Mesodermal cell (in vitro differentiated cells): ENCODE measurements around the gene DAPK2.

Experiments used
- H3K27ac ChIP-seq: 2 replicates; pipeline ENCODE4 v1.7.0; 2013; ENCODE audit warnings: mild to moderate bottlenecking, low read depth, low read length, moderate library complexity; ENCODE audit not compliant: severe bottlenecking
- H3K36me3 ChIP-seq: 2 replicates; pipeline ENCODE4 v1.7.1; 2013; ENCODE audit warnings: mild to moderate bottlenecking, low read length, moderate library complexity; ENCODE audit not compliant: control insufficient read depth, insufficient read depth
- H3K4me1 ChIP-seq: one replicate; pipeline ENCODE4 v1.7.1; 2013; ENCODE audit warnings: mild to moderate bottlenecking, low read length; ENCODE audit not compliant: insufficient read depth, control insufficient read depth, poor library complexity, severe bottlenecking
- H3K4me3 ChIP-seq: 2 replicates; pipeline ENCODE4 v1.7.0; 2013; ENCODE audit warnings: low read length, control low read depth, mild to moderate bottlenecking; ENCODE audit not compliant: insufficient read depth, poor library complexity, severe bottlenecking; ENCODE audit errors: extremely low read depth
- H3K9me3 ChIP-seq: 2 replicates; pipeline ENCODE4 v1.7.1; 2013; ENCODE audit warnings: mild to moderate bottlenecking, low read length, moderate library complexity; ENCODE audit not compliant: control insufficient read depth
- WGBS, 2 experiments: methylation state at CpG; one replicate each; pipeline ENCODE4 v1.1.5; 2013; ENCODE audit warnings: missing lambda C conversion rate in 2 of 2; ENCODE audit not compliant: insufficient coverage in 2 of 2; 5-methylcytosine and 5-hydroxymethylcytosine counted together

Gene DAPK2

DNA sequence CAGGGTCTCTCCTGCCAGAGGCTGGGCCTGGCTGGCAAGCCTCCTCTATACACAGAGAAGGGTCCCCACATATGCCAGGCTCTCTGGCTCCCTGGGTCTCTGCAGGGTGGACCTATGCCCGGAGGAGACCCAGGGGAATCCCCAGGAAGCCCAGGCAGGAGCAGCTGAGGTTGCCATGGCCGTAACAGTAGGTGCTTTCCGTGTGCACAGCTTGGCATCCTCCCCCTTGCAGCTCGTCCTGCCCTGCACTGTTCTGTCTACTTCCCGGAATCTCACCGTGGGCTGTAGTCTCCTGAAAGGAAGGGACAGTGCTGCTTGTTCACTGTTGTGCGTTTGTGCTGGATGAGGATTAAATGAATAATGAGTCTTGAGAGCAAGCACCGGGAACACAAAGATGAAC is 47.8 kb downstream of the DAPK2 start:
- Histone ChIP-seq H3K4me3 (no peak overlapping the region), H3K9me3 (no peaks in the 10 kb centered on the region), H3K4me1 (peaks cover 7% of the 10 kb centered on the region), H3K36me3 (no peaks in the 10 kb centered on the region), H3K27ac (no peak overlapping the region)
- WGBS, 2 experiments = 75 to 85% methylated on average over 5 to 6 of the region's 8 CpGs

DNA sequence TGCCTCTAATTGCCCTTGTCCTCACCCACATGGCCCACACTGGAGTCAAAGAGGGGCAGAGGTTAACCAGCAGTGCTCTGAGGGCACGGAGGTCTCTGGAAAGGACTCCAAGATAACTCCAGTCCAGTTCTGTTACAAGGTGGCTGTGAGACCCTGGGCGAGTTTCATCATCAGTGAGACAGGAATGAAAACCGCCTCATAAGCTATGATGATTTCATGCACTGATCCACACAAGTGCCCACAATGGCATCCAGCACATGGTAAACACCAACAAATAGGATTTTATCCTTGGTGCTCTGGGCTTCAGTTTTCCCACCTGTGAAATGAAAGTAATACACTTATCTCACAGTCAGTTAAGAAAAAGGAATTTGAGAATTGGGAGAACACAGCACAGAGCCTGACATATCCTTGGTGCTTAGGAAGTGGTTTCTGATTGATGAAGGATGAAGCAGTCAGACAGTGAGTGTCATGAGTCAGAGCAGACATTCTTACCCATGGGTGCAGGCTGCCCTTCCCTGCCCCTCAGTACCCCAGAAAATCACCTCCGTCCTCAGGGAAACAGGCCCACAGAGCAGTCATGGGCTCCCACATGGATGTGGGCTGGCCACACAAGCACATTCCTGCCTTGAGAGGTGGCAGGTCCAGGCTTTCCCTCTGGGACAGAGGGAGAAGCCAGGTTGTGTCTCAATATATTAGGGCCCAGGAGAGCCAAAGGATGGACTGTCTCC is 48.4 kb downstream of the DAPK2 start:
- 95 to 100% methylated on average over 4 of the region's 4 CpGs for WGBS, 2 experiments
- Histone ChIP-seq H3K9me3 (no peaks in the 10 kb centered on the region), H3K4me3 (no peak overlapping the region), H3K36me3 (no peaks in the 10 kb centered on the region), H3K4me1 (peaks cover 7% of the 10 kb centered on the region), H3K27ac (no peak overlapping the region)

DNA sequence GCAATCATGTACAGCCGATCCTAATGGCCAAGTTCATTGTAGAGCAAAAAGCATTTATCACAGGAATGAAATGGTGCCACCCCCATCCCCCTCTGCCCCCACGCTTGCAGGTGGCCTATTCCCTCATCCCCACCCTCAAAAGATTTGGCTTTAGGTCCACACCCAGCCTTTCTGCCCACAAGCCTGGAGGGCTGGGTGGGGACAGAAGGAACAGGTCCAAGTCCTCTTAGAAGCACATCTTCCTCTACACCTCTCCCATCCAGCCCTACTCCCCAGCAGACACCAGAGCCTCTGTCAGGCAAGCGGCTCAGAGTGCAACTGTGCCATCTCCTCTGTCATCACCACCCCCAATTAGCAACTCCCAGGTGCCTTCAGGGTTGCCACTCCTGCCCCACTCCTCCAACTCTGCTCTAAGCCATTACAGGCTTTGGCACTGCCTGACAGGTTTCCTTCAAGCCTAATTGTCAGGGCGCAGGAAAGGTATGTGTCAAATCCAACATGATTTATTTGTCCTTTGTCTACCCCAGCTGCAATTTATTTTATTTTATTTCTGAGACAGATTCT is 49.4 kb downstream of the DAPK2 start:
- WGBS, 2 experiments = 90% methylated on average over 3 to 4 of the region's 4 CpGs

DNA sequence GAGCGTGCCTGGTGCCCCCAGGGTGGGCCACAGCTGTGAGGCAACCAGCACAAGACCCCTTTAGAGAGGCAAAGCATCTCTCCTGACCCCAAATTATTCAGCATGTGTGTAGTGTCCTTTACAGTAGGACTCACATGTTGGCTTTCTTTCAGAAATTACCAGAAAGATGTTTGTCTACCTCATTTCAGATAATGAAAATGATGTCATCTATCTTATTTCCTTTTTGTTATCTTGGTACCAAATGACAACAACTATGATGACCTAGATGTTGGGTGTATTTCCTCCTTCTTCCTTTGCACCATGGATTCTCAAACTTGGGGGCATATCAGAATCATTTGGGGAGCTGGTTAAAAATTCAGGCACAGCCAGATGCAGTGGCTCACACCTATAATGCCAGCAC is 50.5 kb downstream of the DAPK2 start:
- H3K36me3 ChIP-seq = no peaks in the 10 kb centered on the region
- H3K4me1 ChIP-seq = peaks cover 7% of the 10 kb centered on the region
- no peaks in the 10 kb centered on the region for H3K9me3 ChIP-seq
- H3K4me3 ChIP-seq = no peak overlapping the region
- WGBS, 2 experiments = 50 to 100% methylated on average over 1 of the region's 1 CpG
- H3K27ac ChIP-seq = no peak overlapping the region

More for the DNA sequence above, 49.4 kb downstream of the DAPK2 start:
- no peaks in the 10 kb centered on the region for H3K9me3 ChIP-seq
- H3K4me3 ChIP-seq = no peak overlapping the region
- no peaks in the 10 kb centered on the region for H3K36me3 ChIP-seq
- H3K27ac ChIP-seq = no peak overlapping the region
- H3K4me1 ChIP-seq = peaks cover 7% of the 10 kb centered on the region

DNA sequence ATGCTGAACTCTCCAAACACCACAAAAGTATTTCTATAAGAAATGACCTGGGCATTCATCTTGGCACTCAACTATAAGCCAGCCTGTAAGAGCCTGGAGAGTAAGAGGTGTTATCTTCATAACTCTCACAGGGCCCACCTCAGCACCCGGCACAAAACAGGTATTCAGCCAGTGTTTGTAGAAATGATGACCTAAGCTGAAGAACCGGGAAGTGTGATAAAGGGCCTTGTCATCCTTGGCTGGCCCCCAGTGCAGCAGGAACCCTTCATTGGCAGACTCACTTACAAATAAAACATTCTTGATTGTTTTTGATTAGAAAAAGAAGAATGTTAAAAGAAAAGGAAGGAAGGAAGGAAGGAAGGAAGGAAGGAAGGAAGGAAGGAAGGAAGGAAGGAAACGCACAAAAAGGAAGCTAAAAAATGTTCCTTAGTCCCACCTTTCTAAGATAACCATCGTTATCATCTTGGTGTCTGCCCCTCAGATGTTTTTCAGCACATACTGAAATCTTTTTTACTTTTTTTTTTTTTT is 52.1 kb downstream of the DAPK2 start:
- Histone ChIP-seq H3K36me3 (no peaks in the 10 kb centered on the region), H3K4me3 (no peak overlapping the region), H3K9me3 (no peaks in the 10 kb centered on the region), H3K27ac (no peak overlapping the region), H3K4me1 (peaks cover 7% of the 10 kb centered on the region)
- 80 to 94% methylated on average over 1 to 2 of the region's 4 CpGs for WGBS, 2 experiments

DNA sequence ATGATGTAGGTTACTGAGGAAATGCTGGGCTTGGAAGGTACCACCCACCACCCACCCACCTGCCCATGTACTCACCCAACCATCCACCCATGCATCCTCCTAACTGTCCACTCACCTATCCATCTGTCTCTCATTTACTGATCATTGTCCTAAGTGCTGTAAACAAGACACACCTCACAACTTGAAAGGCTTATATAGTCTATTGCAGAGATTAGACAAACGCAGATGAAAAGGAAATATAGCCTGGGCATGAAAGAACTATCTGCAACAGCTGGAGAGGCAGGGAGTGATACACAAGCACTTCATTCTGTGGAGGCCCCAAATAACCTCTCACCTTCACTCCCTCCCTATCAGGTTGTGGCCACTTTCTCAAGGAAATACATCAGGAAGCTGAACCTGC is 54.0 kb downstream of the DAPK2 start:
- no CpG with 5 or more reads among the region's 1 CpG for WGBS, 2 experiments
- H3K36me3 ChIP-seq = no peaks in the 10 kb centered on the region
- H3K27ac ChIP-seq = no peak overlapping the region
- H3K4me3 ChIP-seq = no peak overlapping the region
- H3K4me1 ChIP-seq = no peaks in the 10 kb centered on the region
- H3K9me3 ChIP-seq = no peaks in the 10 kb centered on the region

DNA sequence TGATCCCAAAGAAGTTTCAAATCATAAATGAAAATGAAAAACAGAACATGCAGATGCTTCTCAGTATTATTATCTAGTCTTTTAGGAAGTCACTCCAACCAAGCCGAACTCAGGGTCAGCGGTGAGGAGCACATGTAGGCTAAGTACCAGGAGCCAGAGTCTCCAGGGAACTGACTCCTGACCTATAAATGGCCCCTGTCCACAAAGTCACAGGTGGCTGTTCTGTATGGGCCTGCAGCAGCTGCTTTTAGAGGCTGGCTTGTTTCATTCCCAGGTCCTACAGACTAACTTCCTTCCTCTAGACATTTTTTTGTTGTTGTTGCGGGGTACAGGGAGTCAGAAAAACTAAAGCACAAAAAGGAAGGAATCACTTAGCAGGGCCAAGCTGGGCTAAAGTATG is 54.6 kb downstream of the DAPK2 start:
- WGBS, 2 experiments = 89 to 100% methylated on average over 2 of the region's 3 CpGs
- Histone ChIP-seq H3K4me3 (no peak overlapping the region), H3K9me3 (no peaks in the 10 kb centered on the region), H3K36me3 (no peaks in the 10 kb centered on the region), H3K4me1 (no peaks in the 10 kb centered on the region), H3K27ac (no peak overlapping the region)

DNA sequence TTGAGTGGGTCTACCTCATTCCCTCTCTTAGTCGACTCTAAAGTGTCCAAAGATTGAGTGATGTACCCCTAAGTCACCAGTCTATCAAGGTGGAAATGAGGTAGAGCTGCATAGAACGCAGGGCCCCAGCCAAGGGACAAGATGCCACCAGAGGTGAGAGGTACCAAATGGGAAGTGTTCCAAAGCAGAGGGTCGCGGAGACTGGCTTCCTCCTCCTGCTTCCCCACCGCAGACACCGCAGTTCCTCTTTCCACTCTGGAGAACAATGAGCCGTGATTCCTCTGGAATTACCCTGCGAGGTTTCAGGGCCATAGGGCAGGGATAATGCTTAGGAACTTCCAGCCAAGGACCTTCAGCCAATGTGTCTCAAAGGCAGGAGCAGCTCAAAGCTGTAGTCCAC is 55.8 kb downstream of the DAPK2 start:
- H3K36me3 ChIP-seq = no peaks in the 10 kb centered on the region
- no peaks in the 10 kb centered on the region for H3K4me1 ChIP-seq
- no peak overlapping the region for H3K27ac ChIP-seq
- 69 to 75% methylated on average over 3 to 7 of the region's 8 CpGs for WGBS, 2 experiments
- H3K9me3 ChIP-seq = no peaks in the 10 kb centered on the region
- H3K4me3 ChIP-seq = no peak overlapping the region

DNA sequence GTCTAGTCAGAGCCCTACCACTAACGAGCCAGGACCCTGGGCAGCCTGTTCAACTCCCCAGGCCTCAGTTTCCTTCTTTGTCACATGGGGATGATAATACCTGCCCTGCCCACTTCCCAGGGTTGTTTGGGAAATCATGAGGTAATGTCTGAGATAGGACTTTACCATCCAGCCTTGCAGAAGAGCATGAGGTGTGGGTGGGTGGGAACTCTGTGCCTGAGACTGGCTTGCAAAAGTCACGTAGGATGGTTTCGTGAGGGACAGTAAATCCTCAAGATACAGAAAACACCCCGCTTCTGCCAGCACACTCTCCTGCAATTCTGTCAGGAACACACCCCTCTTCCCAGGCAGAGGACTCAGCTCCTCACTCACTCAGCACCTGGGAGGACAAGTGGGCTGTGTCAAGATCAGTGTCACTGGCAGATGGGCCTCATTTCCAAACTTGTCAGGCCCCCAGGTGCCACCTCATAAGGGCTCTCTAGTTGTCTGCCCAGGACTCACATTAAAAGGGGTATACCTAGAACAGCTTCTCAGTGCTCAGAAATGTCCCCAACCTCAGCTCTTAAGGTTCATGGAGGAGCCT is 58.4 kb downstream of the DAPK2 start:
- Histone ChIP-seq H3K27ac (no peak overlapping the region), H3K9me3 (no peaks in the 10 kb centered on the region), H3K36me3 (no peaks in the 10 kb centered on the region), H3K4me3 (no peak overlapping the region), H3K4me1 (no peaks in the 10 kb centered on the region)
- WGBS, 2 experiments = 88 to 96% methylated on average over 1 to 3 of the region's 4 CpGs

DNA sequence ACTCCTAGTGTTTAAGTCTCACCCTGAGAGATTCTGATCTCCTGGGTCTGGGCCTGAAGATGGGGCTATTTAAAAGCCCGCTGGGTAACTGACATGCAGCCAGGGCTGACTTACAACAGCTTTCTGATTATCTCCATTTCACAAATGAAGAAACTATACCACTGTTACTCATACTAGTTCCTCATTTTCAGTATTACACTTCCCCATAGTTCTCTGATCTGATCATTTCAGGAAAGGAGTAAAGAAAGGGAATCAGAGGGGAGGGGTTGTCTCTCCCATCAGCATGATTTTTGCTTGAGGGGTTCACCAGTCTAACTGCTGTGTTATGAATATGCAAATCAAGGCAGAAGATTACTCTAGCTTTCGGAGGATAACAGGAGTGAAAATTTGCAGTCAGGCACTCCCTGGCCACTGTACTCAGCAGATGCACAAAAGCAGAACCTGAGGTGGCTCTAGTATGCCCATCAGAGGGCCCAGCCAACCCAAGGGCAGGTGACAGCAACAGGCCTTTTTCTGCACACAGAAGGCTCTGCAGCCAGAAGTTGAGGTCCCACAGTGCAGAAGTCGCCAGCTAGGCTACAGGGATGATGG is 59.4 kb downstream of the DAPK2 start:
- no peak overlapping the region for H3K4me3 ChIP-seq
- no peaks in the 10 kb centered on the region for H3K4me1 ChIP-seq
- H3K9me3 ChIP-seq = no peaks in the 10 kb centered on the region
- no peaks in the 10 kb centered on the region for H3K36me3 ChIP-seq
- WGBS, 2 experiments = 90 to 100% methylated on average over 1 to 3 of the region's 3 CpGs
- H3K27ac ChIP-seq = no peak overlapping the region
